ENCODE data around the gene LRRC63.

LRRC63 gene

DNA sequence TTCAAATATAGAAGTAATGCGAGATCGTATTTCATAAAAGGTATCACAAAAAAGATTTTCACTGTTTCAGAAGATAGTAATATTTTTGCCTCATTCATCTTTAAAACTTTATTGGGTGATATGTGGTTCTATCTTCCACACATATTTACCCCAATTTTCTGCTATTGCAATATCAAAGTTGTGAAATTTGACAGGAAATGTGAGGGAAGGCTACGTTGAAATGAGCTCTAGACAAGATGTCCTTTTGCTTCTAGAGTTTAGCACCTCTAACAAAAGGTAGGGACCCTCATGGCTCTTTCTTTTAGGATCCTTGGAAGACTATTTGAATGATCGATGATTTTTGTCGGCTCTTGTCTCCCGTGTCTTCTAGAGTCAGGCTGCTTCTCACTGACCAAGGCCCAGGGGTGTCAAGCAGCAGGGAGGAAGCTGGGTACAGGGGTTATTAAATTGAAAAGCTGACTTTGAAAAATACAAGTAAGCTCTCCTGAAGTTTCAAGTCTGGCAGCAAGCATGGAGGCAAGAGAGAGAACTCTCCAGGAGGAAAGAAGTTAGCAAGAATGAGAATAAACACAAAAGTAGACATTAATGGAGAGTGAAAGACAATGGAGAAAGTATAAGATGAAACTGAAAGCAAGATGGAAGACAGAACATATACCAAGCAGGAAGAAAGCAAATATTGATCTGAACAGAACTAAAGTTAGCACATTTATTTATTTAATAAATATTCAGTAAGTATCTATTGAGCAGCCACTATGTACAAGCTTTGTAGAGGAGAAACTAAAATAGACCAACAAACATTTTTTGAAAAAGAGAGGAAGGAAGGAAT lies 101.9 kb downstream of the LRRC63 start:
- peak in 1 of 5 donors; percentile 6 for DNase-seq

DNA sequence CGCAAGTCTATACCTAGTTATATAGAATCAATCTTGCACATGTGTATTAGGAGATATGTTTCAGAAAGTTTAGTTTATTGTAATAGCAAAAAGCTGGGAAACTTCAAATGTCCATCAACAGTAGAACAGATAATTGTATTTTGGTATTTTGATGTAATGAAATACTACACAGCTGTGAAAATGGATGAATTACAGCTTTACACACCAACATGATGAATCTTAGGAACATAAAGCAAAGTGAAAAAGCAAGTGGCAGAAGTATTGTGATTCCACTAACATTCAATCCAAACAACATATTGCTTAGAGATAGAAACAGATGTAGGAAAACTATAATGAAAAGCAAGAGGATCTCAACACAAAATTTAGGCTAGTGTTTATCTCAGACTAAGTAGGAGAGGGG lies 102.9 kb downstream of the LRRC63 start:
- DNase-seq, result no peak

GRCh38 chr13:46315036-46315435 lies 103.3 kb downstream of the LRRC63 start:
- DNase-seq, result no peak

GRCh38 chr13:46315491-46316075 lies 103.9 kb downstream of the LRRC63 start:
- peak in 1 of 5 donors; percentile 26 for DNase-seq

GRCh38 chr13:46317120-46317519 lies 105.4 kb downstream of the LRRC63 start:
- DNase-seq, result no peak

DNA sequence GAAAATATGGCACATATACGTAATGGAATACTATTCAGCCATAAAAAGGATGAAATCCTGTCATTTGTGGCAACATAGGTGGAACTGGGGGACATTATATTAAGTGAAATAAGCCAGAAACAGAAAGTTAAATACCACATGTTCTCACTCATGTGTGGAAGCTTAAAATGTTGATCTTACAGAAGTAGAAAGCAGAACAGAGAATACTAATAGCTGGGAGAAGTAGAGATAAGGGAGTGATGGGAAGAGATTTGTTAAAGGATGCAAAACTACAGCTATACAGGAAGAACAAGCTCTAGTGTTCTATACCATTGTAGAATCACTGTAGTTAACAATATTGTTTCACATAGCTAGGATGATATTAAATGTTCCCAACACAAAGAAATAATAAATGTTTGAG lies 107.3 kb downstream of the LRRC63 start:
- DNase-seq, result no peak

DNA sequence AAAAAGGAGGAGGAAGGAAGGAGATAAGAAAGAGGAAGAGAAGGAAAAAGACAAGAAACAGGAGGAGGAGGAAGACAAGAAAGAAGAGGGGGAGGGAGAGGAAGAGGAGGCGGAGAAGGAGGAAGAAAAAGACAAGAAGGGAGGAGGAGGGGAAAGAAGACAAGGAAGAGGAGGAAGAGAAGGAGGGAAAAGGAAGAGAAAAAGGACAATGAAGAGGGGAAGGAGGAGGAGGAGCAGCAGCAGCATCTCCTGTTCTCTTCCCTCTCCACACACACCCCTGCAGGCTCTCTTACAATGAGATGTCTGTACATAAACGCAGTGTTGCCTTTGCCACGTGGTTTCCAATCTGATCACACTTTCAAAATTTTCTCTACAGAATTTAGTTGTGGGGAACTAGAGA lies 108.7 kb downstream of the LRRC63 start:
- no peak for DNase-seq

DNA sequence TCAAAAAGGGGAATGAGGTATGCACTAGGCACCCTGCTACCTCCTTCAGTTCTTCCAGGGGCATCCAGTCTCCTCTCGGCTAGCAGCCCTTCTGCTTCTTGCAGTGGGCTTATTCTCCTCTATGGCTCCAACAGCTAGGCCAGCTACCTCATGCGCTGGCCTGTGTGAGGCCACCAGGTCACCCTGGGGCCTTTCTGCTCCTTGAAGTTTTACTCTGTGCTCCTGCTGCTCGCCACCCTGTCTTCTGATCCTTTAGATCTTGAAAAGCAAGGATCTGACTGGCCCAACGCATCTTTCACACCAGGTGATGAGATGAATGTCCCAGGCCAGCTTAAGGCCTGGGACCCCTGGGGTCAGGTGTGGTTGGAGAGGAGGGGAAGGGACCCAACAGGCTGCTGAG lies 109.1 kb downstream of the LRRC63 start:
- no peak for DNase-seq

- DNase-seq, result peak; percentile 23 to 81 (median 47)
These were observed 109.9 kb downstream of the LRRC63 start for GRCh38 chr13:46321494-46322225.

- no peak for DNase-seq
These were observed 113.2 kb downstream of the LRRC63 start for GRCh38 chr13:46324976-46325375.
